Nephron (organoid): ENCODE data around the gene KLF11.

ENCODE experiments used
- H3K27ac Mint-ChIP-seq, 3 experiments: 2 replicates each; pipeline ENCODE4 v1.8.0; 2020; ENCODE audit warnings: mixed read lengths in 3 of 3, mild to moderate bottlenecking in 2 of 3, moderate library complexity in 1 of 3
- H3K27me3 Mint-ChIP-seq: 2 replicates; pipeline ENCODE4 v1.8.0; 2021; ENCODE audit warnings: low read depth, mild to moderate bottlenecking, moderate library complexity, mixed read lengths
- H3K36me3 Mint-ChIP-seq: 2 replicates; pipeline ENCODE4 v1.8.0; 2020; ENCODE audit warnings: low read depth, mixed read lengths
- H3K4me1 Mint-ChIP-seq: 2 replicates; pipeline ENCODE4 v1.8.0; 2020; ENCODE audit warnings: mixed read lengths
- H3K4me3 Mint-ChIP-seq, 3 experiments: 2 replicates each; pipeline ENCODE4 v1.8.0; 2020; ENCODE audit warnings: mild to moderate bottlenecking in 3 of 3, mixed read lengths in 3 of 3, moderate library complexity in 2 of 3
- H3K9me3 Mint-ChIP-seq: 2 replicates; pipeline ENCODE4 v1.8.0; 2020; ENCODE audit warnings: mixed read lengths
- CTCF ChIP-seq, 3 experiments: fragments of 200-600 bp; sonication (generic); IDR thresholded peaks; one replicate each; pipeline ENCODE4 v1.5.0; 2021; ENCODE audit warnings: antibody characterized with exemption in 3 of 3; ENCODE audit not compliant: unreplicated experiment in 3 of 3

Gene KLF11

GRCh38 chr2:10032746-10033105 lies 10.6 kb upstream of the KLF11 start:
- H3K27me3 Mint-ChIP-seq = peaks cover 5% of the 10 kb centered on the region
- no peaks in the 10 kb centered on the region for H3K36me3 Mint-ChIP-seq
- H3K4me3 Mint-ChIP-seq = no peak overlapping the region
- TF ChIP-seq CTCF (IDR thresholded peaks at IDR 0.05; ENCODE audit: unreplicated experiment in 3 of 3) = no peak
- H3K9me3 Mint-ChIP-seq = no peaks in the 10 kb centered on the region
- H3K27ac Mint-ChIP-seq = no peak overlapping the region
- peaks cover 12% of the 10 kb centered on the region for H3K4me1 Mint-ChIP-seq

- Mint-ChIP-seq H3K27me3 (peaks cover 6% of the 10 kb centered on the region), H3K27ac (no peak overlapping the region)
Measured at GRCh38 chr2:10033251-10034006, 9.9 kb upstream of the KLF11 start.

GRCh38 chr2:10034333-10035052 lies 8.9 kb upstream of the KLF11 start:
- H3K27ac Mint-ChIP-seq = no peak overlapping the region
- no peak overlapping the region for H3K4me3 Mint-ChIP-seq
- H3K36me3 Mint-ChIP-seq = no peaks in the 10 kb centered on the region

More at GRCh38 chr2:10033251-10034006, 9.9 kb upstream of the KLF11 start:
- Mint-ChIP-seq H3K4me3 (no peak overlapping the region), H3K36me3 (no peaks in the 10 kb centered on the region), H3K4me1 (peaks cover 12% of the 10 kb centered on the region), H3K9me3 (no peaks in the 10 kb centered on the region)
- no peak for TF ChIP-seq CTCF (IDR thresholded peaks at IDR 0.05; ENCODE audit: unreplicated experiment in 3 of 3)

GRCh38 chr2:10035053-10035422 lies 8.3 kb upstream of the KLF11 start:
- H3K4me3 Mint-ChIP-seq = no peak overlapping the region
- H3K36me3 Mint-ChIP-seq = no peaks in the 10 kb centered on the region
- H3K27me3 Mint-ChIP-seq = peaks cover 6% of the 10 kb centered on the region
- peaks cover 7% of the 10 kb centered on the region for H3K4me1 Mint-ChIP-seq
- H3K27ac Mint-ChIP-seq = no peak overlapping the region
- TF ChIP-seq CTCF (IDR thresholded peaks at IDR 0.05; ENCODE audit: unreplicated experiment in 3 of 3) = no peak
- no peaks in the 10 kb centered on the region for H3K9me3 Mint-ChIP-seq

More at GRCh38 chr2:10034333-10035052, 8.9 kb upstream of the KLF11 start:
- no peak for TF ChIP-seq CTCF (IDR thresholded peaks at IDR 0.05; ENCODE audit: unreplicated experiment in 3 of 3)
- Mint-ChIP-seq H3K4me1 (peaks cover 12% of the 10 kb centered on the region), H3K9me3 (no peaks in the 10 kb centered on the region), H3K27me3 (peaks cover 6% of the 10 kb centered on the region)

GRCh38 chr2:10035633-10036032 lies 7.7 kb upstream of the KLF11 start:
- H3K9me3 Mint-ChIP-seq = no peaks in the 10 kb centered on the region
- TF ChIP-seq CTCF (IDR thresholded peaks at IDR 0.05; ENCODE audit: unreplicated experiment in 3 of 3) = no peak
- H3K27me3 Mint-ChIP-seq = peaks cover 6% of the 10 kb centered on the region
- no peak overlapping the region for H3K4me3 Mint-ChIP-seq
- H3K27ac Mint-ChIP-seq = no peak overlapping the region
- no peaks in the 10 kb centered on the region for H3K36me3 Mint-ChIP-seq
- peaks cover 3% of the 10 kb centered on the region for H3K4me1 Mint-ChIP-seq
